Spinal cord (tissue), 10 donors: Measurements from ENCODE around the gene ZNF530. TPM values are rescaled to one million over a fixed set of nuclear protein-coding genes. Genes with fewer than 3 reads are reported as not detected.

ENCODE experiments used
- DNase-seq, 6 donors: peaks; one replicate each; pipeline versions ENCODE4 v3.0.0 to v3.0.0-alpha.2; 2013 to 2015; ENCODE audit warnings: low spot score in 6 of 6, low read depth in 4 of 6
- H3K27ac ChIP-seq: one replicate; pipeline ENCODE4 v1.5.1; 2013; ENCODE audit warnings: low read depth, low read length, control low read depth
- H3K27me3 ChIP-seq: one replicate; pipeline ENCODE4 v1.6.1; 2013; ENCODE audit warnings: low read length; ENCODE audit not compliant: control insufficient read depth, insufficient read depth
- H3K36me3 ChIP-seq: one replicate; pipeline ENCODE4 v1.6.1; 2013; ENCODE audit warnings: low read length; ENCODE audit not compliant: control insufficient read depth, insufficient read depth
- H3K4me1 ChIP-seq: one replicate; pipeline ENCODE4 v1.6.1; 2013; ENCODE audit warnings: low read length; ENCODE audit not compliant: control insufficient read depth, insufficient read depth
- H3K4me3 ChIP-seq: one replicate; pipeline ENCODE4 v1.5.1; 2013; ENCODE audit warnings: low read depth, low read length, control low read depth
- H3K9me3 ChIP-seq: one replicate; pipeline ENCODE4 v1.6.1; 2013; ENCODE audit warnings: low read length; ENCODE audit not compliant: control insufficient read depth, insufficient read depth
- WGBS: methylation state at CpG from one replicate; pipeline ENCODE4 v1.1.5; 2013; ENCODE audit warnings: missing lambda C conversion rate; ENCODE audit not compliant: insufficient coverage; 5-methylcytosine and 5-hydroxymethylcytosine counted together
- polyA plus RNA-seq, 2 donors: library from polyadenylated mRNA; unstranded; fragments of 120-200 nt; gene quantifications; one replicate each; pipeline ENCODE4 v1.2.1, GENCODE V29; 2013; ENCODE audit not compliant: insufficient read length in 2 of 2
- total RNA-seq, 2 donors: library from RNA; depleted of rRNA in 1 of 2; stranded (reverse); fragments of 120-200 nt in 1 of 2; fragments of >200 nt in 1 of 2; gene quantifications; one replicate each; pipeline versions ENCODE4 v1.2.3 to v1.2.4, GENCODE V29; 2013 to 2014
- donor health status: healthy.

The ZNF530 gene
- total and polyA plus RNA-seq, 4 donors: 5.2 to 7.9 (median 6.4) TPM

DNA sequence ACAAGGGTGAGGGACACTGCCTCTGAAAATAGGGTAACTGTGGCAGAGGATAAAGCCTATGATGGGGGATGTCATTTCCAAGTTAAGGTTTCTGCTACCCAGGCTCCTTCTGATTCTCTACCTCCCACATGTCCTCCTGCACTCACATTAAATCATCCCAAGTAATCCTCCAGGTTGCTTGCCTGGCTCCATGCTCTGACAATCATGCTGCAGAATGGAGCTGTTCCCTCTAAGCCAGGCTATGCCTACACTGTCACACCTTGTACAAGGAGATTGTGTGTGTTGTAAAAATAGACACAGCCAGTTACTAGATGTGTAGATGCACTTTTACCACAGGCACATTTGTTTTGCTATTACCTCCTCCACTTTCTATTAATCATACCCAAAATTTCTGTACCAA, 29.0 kb upstream of the ZNF530 start:
- DNase-seq: no peak
- peaks cover 40% of the 10 kb centered on the region for H3K9me3 ChIP-seq

GRCh38 chr19:57572415-57572947, 27.2 kb upstream of the ZNF530 start:
- Histone ChIP-seq H3K36me3 (peaks cover 59% of the 10 kb centered on the region), H3K27ac (no peak overlapping the region), H3K27me3 (no peaks in the 10 kb centered on the region), H3K9me3 (peaks cover 28% of the 10 kb centered on the region), H3K4me1 (no peaks in the 10 kb centered on the region), H3K4me3 (no peak overlapping the region)
- no CpG with 5 or more reads among the region's 3 CpGs for WGBS
- DNase-seq: no peak

More for the DNA sequence above, 29.0 kb upstream of the ZNF530 start:
- H3K27me3 ChIP-seq: no peaks in the 10 kb centered on the region
- H3K4me1 ChIP-seq: no peaks in the 10 kb centered on the region
- H3K36me3 ChIP-seq: peaks cover 49% of the 10 kb centered on the region
- no peak overlapping the region for H3K4me3 ChIP-seq
- H3K27ac ChIP-seq: no peak overlapping the region

DNA sequence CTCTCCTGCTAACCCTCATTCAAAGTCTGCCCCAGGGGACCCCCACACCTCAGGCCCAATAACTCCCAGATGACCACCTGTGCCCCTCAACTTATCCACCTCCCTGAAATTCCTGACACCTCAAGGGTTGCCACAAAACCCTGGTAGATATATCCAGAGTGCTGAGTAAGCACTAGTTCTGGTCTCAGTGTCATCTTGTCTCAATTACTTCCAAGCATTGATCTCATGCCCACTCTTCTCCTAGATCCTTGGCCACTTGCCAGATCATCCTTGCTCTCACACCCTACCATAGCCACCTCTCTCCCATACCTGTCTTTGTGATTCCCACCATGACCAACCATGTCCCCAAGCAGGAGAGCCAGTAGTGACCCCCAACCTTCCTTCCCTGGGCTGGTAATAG, 23.0 kb upstream of the ZNF530 start:
- no peak for DNase-seq
- no peaks in the 10 kb centered on the region for H3K27me3 ChIP-seq
- no peak overlapping the region for H3K27ac ChIP-seq
- peaks cover 51% of the 10 kb centered on the region for H3K36me3 ChIP-seq
- no peak overlapping the region for H3K4me3 ChIP-seq
- peaks cover 21% of the 10 kb centered on the region for H3K9me3 ChIP-seq
- H3K4me1 ChIP-seq: peaks cover 6% of the 10 kb centered on the region

GRCh38 chr19:57578487-57579205, 21.0 kb upstream of the ZNF530 start, which contains the start of gene ZNF416:
ZNF416 (minus strand) TSS chr19:57578911; CDS start chr19:57578704, 207 bp downstream.
- Histone ChIP-seq H3K4me1 (peaks cover 16% of the 10 kb centered on the region), H3K27me3 (no peaks in the 10 kb centered on the region), H3K36me3 (peaks cover 31% of the 10 kb centered on the region), H3K4me3 (peak within 1 kb of the TSS; percentile 75), H3K9me3 (peaks cover 7% of the 10 kb centered on the region), H3K27ac (peak within 1 kb of the TSS; percentile 70)
- DNase-seq: peak; percentile 95 to 100 (median 99)
- under 1% methylated on average over 59 of the region's 62 CpGs for WGBS

GRCh38 chr19:57583104-57583520, 16.6 kb upstream of the ZNF530 start:
- DNase-seq: no peak
- Histone ChIP-seq H3K4me1 (peaks cover 21% of the 10 kb centered on the region), H3K4me3 (peak overlapping the region; percentile 80), H3K27ac (peak overlapping the region; percentile 93), H3K36me3 (peaks cover 10% of the 10 kb centered on the region), H3K27me3 (no peaks in the 10 kb centered on the region), H3K9me3 (no peaks in the 10 kb centered on the region)
- WGBS: 26% methylated on average over 20 of the region's 21 CpGs

DNA sequence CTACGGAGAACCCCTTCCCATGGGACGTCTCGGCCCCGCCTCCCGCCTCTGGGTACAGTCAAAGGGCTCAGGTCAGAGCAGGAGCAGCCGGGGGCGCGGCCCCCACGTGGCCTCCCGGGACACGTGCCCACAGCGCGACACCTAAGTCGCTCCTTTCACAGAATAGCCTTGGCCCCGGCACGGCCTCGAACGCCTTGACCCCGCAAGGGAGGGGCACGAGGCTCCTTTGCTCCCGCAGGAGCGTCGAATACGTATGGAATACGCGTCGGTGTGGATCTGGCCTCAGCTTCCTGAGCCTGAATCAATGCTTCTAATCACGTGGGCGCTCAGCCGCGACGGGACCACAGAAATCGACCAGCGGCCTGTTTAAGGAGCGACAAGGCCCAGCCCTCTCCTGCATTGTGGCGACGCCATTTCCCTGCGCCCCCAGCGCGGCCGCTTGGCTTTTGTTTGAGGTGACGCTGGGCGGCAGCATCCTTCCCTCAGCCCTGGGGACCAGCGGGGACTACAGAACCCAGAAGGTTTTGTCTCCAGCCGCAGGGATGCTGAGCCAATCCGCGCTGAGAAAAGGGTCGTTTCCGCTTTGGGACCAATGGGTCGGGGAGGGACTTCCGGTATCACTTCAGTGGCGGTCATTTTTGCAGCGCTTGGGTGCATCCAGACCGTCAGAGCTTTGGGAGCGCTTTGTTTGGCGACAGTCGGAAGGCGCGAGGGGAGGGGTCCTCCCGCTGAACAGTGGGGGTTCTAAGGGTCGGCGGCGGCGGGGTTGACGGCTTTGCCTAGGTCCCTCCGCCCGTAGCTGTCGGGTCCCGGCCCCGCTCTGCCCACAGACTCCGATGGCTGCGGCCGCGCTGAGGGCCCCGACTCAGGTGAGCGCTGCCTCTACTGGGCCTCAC, 15.9 kb upstream of the ZNF530 start, which contains the start of gene ZIK1:
TSS of gene ZIK1 (plus strand) at position 625 of the 896 bp plus-strand sequence. CDS start at position 837, 212 bp downstream.
- DNase-seq: peak; percentile 87 to 100 (median 96)
- WGBS: under 1% methylated on average over 76 of the region's 76 CpGs
- no peaks in the 10 kb centered on the region for H3K9me3 ChIP-seq
- no peaks in the 10 kb centered on the region for H3K27me3 ChIP-seq
- peaks cover 17% of the 10 kb centered on the region for H3K36me3 ChIP-seq
- peak within 1 kb of the TSS; percentile 93 for H3K27ac ChIP-seq
- peaks cover 20% of the 10 kb centered on the region for H3K4me1 ChIP-seq
- H3K4me3 ChIP-seq: peak within 1 kb of the TSS; percentile 80

DNA sequence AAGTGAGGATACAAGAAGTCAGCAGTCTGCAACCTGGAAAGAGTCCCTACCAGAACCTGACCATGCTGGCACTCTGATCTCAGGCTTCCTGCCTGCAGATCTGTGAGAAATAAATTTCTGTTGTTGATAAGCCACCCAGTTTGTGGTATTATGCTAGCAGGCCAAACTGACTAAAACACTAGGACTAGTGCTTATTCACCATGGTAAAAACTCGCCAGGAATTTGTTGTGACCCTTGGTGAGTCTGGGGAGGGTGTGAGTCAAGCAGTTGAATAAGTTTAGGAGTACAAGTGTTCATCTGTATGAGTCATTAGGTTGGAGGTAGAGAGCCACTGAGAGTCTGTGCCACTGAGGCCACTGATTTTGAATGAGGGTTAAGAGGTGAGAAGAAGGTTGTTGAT, 12.2 kb upstream of the ZNF530 start:
- peaks cover 20% of the 10 kb centered on the region for H3K4me1 ChIP-seq
- no peaks in the 10 kb centered on the region for H3K27me3 ChIP-seq
- peaks cover 2% of the 10 kb centered on the region for H3K9me3 ChIP-seq
- peaks cover 45% of the 10 kb centered on the region for H3K36me3 ChIP-seq
- H3K4me3 ChIP-seq: no peak overlapping the region
- DNase-seq: no peak
- 100% methylated on average over 1 of the region's 1 CpG for WGBS
- no peak overlapping the region for H3K27ac ChIP-seq

GRCh38 chr19:57599377-57599760, 316 bp upstream of the ZNF530 start:
- H3K27ac ChIP-seq: peak overlapping the region; percentile 7
- peak overlapping the region; percentile 84 for H3K4me3 ChIP-seq
- H3K36me3 ChIP-seq: peaks cover 5% of the 10 kb centered on the region
- peaks cover 7% of the 10 kb centered on the region for H3K4me1 ChIP-seq
- H3K9me3 ChIP-seq: no peaks in the 10 kb centered on the region
- 0% methylated on average over 2 of the region's 8 CpGs for WGBS
- DNase-seq: no peak
- H3K27me3 ChIP-seq: no peaks in the 10 kb centered on the region

DNA sequence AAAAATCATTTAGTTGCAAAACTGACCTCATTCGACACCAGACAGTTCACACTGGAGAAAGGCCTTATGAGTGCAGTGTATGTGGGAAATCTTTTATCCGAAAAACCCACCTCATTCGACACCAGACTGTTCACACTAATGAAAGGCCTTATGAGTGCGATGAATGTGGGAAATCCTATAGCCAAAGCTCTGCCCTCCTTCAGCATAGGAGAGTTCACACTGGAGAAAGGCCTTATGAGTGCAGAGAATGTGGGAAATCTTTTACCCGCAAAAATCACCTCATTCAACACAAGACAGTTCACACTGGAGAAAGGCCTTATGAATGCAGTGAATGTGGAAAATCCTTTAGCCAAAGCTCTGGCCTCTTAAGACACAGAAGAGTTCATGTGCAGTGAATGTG, 7.2 kb downstream of the ZNF530 start:
- no peak for DNase-seq
- H3K4me1 ChIP-seq: no peaks in the 10 kb centered on the region
- H3K9me3 ChIP-seq: no peaks in the 10 kb centered on the region
- no peak overlapping the region for H3K4me3 ChIP-seq
- H3K27ac ChIP-seq: no peak overlapping the region
- H3K27me3 ChIP-seq: no peaks in the 10 kb centered on the region
- WGBS: no CpG with 5 or more reads among the region's 5 CpGs
- peaks cover 14% of the 10 kb centered on the region for H3K36me3 ChIP-seq
